ENCODE results near the gene CRB2. TPM values are rescaled to one million over a fixed set of nuclear protein-coding genes. Genes with fewer than 3 reads are reported as not detected.

Gene CRB2
- total RNA-seq, 1 experiment from 2014 or later = 3.6 TPM

DNA sequence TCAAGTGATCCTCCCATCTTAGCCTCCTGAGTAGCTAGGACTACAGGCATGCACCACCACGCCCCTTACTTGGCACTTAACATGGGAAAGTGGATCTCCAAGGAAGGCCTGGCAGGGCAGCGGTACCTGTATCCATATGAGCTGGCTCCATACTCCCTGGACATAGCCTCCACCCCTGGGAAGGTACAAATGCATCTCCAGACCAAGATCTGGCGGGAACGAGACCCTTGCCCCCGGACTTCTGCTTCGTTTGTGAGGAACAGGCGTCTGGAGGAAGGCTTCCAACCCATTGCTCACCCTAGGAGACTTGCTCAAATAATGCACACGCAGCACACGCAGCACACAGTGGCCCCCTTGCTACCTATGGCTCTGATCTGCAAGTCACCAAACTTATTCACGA lies 55.2 kb downstream of the CRB2 start:
- no peak overlapping the region for H2BK15ac ChIP-seq (ENCODE audit: low read depth, low read length)
- H3T11ph ChIP-seq (ENCODE audit: low read length) = no peak overlapping the region
- Mint-ChIP-seq H3K27ac (no peak overlapping the region), H3K9me3 (no peaks in the 10 kb centered on the region; a peak in 1 of 5 replicates), H3K36me3 (ENCODE audit: insufficient read depth in 1 of 3, low read depth in 3 of 3) (no peaks in the 10 kb centered on the region; a peak in 2 of 7 replicates), H3K27me3 (ENCODE audit: low read depth) (no peaks in the 10 kb centered on the region; the same call in 1 of the 2 replicates), H3K4me3 (no peak overlapping the region), H3K4me1 (peaks cover 28 to 44% of the 10 kb centered on the region in 2 experiments)
- peaks cover 4% of the 10 kb centered on the region; the same call in 1 of the 2 replicates for H3K4me1 ChIP-seq (ENCODE audit: insufficient read depth, low read length)
- no peaks in the 10 kb centered on the region for H3K23me2 ChIP-seq (ENCODE audit: insufficient read length, low read depth, low read length, poor library complexity, severe bottlenecking)
- H3K9ac ChIP-seq (ENCODE audit: extremely low read depth, insufficient read length, low read length) = no peak overlapping the region
- no peak overlapping the region for H2BK5ac ChIP-seq (ENCODE audit: insufficient read length, low read length)
- no peak overlapping the region for H2BK20ac ChIP-seq (ENCODE audit: low read depth, low read length, poor library complexity, severe bottlenecking)
- H4K20me1 ChIP-seq (ENCODE audit: control insufficient read depth, insufficient read depth, insufficient read length) = no peaks in the 10 kb centered on the region
- no peak overlapping the region for H3K56ac ChIP-seq (ENCODE audit: insufficient read length, low read depth, low read length)
- H3K4me2 ChIP-seq (ENCODE audit: insufficient read depth, insufficient read length, low read length) = no peak overlapping the region
- no peak overlapping the region for H2AFZ ChIP-seq (ENCODE audit: low read length)
- H3K79me2 ChIP-seq (ENCODE audit: insufficient read depth, low read length) = no peaks in the 10 kb centered on the region
- H3K27me3 ChIP-seq (ENCODE audit: insufficient read depth, low read length) = no peaks in the 10 kb centered on the region
- no peak overlapping the region for H4K91ac ChIP-seq (ENCODE audit: insufficient read length, low read depth, low read length)
- no peak overlapping the region for H4K5ac ChIP-seq (ENCODE audit: insufficient read length, low read depth, low read length)
- DNase-seq = no peak
- no peak overlapping the region for H2AK5ac ChIP-seq (ENCODE audit: insufficient read length, low read length)
- no peak overlapping the region for H3K4ac ChIP-seq (ENCODE audit: low read depth, low read length)
- no peak overlapping the region for H2BK12ac ChIP-seq (ENCODE audit: insufficient read length, low read depth, low read length)
- no peak for TF ChIP-seq CTCF (conservative IDR thresholded peaks at IDR 0.05)
- H4K8ac ChIP-seq (replicated peaks; ENCODE audit: insufficient read length, low read depth, low read length) = no peak overlapping the region
- H2BK120ac ChIP-seq (ENCODE audit: low read depth, low read length, poor library complexity, severe bottlenecking) = no peak overlapping the region
- no peak overlapping the region for H3K18ac ChIP-seq (ENCODE audit: insufficient read length, low read depth, low read length)
- H3K79me1 ChIP-seq (ENCODE audit: insufficient read depth, low read depth, low read length, poor library complexity, severe bottlenecking) = no peaks in the 10 kb centered on the region
- no peak overlapping the region for H3K23ac ChIP-seq (ENCODE audit: insufficient read length, low read depth, low read length)
- no CpG with 5 or more reads among the region's 10 CpGs for WGBS (ENCODE audit: extremely low coverage, insufficient read length, low lambda C conversion rate)
- H3K27ac ChIP-seq (ENCODE audit: insufficient read length, low read depth, low read length) = no peak overlapping the region
- H3K9me3 ChIP-seq (ENCODE audit: control insufficient read depth, low read depth, low read length) = no peaks in the 10 kb centered on the region
- no peak overlapping the region for H3K14ac ChIP-seq (ENCODE audit: insufficient read depth, low read length)

Measured in H9 (cell line).